ENCODE results near the gene PAQR5.

DNA sequence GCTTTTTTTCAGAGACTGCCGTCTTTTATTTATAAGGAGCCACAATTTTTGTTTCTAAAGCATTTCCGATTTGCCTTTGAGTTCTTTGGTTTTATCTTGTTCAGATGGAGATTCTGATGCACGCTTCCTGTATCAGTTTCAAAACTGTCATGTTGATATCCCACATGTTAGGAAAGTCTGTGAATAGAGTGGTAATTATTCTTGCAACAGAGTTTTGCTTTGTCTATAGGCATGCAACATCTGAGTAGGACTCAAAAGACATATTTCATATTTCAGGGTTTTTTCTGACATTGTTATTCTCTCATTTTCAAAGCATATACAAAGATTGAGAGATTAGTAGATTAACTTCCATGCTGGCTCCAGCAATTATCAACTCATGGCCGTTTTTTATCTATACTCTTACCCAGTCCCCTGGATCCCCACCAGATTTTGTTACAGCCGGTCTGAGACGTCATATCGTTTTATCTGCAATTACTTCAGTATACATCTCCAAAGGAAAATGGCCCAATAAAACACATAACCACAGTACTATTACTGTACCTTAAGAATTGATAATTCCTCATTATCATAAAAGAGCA, 22.4 kb downstream of the PAQR5 start:
- TF ChIP-seq CTCF (IDR thresholded peaks at IDR 0.05) (no peak), POLR2A (IDR thresholded peaks at IDR 0.05) (no peak)

Measured in testis (tissue), 2 donors.